AML-193 (cell line): ENCODE measurements around the gene FYB2.
A peak's percentile ranks its signal among the peaks of the same experiment; 100 is the strongest.

Experiments used
- DNase-seq, 2 experiments: peaks; one replicate each; lab custom pipeline; 2025; lab: John Stamatoyannopoulos, UW

The FYB2 gene

DNA sequence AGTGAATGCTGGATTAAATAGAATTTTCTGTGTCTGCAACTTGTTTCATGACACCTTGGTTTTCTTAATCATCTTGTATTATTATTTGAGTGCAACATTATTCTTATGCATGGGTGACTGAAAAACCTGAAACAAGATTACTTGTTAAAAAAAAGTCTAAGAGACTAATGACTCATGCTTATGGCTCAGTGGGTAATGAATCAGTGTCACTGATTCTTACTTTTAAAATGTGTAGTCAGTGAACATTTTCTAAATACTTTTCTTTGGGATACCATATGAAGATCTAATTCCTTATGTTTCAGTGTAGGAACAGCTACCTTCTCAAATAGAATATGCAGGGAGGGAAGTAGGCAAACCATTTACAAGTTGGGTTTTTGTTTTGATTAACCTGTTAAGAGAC is 108.6 kb downstream of the FYB2 start:
- DNase-seq = no peak

DNA sequence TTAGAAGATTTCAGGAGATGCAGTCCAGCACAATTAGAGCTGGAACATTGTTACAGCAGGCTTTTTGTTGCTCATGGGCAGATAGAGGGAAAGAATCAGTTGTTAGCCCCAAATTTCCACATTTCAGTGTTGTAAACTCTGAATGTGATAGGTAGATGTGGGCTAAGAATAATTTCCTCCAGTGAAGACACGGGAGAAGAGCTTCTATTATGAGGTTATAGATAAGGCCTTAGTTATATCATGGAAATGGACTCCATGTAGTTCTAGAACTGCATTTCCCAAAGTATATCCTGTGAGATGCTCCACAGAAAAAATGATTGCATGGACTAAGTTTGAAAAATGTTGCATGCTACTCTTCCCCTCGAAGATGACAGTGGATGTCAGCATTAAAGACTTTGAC is 109.2 kb downstream of the FYB2 start:
- no peak for DNase-seq

DNA sequence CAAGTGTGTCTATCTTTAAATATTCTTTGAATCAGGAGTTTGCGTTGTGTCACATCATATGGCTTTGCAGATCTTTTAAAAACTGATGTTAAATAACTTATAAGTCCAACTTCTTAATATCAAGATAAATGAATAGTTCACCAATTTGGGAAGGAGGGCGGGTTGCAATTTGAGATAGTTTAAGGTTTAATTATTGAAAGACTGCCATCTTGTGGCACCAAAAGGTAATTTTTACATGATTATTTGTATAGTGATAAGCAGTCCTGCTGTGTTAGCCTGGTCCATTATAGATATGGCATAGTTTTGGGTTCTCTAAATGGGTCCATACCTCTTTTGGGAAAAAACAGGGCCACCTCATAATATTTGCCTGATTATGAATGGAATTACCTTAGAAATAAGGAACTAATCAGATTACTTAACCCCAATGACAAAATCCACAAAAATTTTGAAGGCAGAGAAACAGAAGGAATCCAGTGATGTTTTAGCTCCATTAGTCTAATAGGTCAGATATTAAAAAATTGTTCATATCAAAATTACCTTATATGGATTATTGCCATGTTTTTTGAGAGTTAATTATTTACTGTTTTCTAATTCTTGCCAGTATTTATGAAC is 109.8 kb downstream of the FYB2 start:
- DNase-seq = peak; percentile 32 to 44

DNA sequence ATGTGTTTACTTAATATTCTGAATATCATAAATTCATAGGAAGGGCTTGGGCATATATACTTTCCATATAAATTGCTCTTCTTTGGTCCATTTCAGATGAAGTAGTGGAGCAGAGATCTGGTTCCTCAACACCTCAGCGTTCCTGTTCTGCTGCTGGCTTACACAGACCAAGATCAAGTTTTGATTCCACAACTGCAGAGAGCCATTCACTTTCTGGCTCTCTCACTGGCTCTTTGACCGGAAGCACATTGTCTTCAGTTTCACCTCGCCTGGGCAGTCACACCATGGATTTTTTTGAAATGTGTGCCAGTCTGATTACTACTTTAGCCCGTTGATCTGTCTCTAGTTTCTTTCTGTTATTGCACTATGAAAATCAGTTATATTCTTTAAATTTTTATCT is 111.8 kb downstream of the FYB2 start:
- DNase-seq = no peak

DNA sequence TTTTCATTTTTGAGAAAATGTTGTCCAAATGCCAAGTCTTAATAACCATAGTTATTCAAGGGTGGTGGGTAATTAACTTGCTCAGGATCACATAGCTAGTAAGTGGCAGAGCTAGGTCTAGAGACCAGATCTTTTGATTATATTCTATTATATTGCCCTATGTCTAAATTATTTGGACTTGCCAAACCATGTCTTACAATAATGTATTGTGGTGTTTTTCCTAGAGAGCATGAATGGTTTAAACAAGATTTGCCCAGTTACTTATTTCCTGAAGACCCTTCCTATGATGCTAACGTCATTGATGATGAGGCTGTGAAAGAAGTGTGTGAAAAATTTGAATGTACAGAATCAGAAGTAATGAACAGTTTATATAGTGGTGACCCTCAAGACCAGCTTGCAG is 115.5 kb downstream of the FYB2 start:
- DNase-seq = no peak

DNA sequence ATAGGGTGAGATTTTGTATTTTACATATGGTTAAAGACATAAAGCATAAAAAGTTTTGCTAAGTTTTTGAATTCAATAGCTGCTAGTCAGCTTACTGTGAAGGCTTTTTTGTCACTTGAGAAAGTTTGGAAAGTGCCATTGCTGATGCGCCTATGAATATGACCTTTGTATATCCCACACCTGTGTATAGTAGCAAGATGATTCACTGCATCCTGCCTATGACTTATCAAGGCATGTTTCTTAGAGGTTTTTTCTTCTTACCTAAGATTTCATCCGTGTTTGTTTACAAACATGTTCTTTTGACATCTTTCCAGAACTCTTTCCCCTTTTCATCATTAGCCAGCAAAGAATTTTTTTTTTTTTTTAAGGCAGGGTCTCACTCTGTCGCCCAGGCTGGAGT is 122.5 kb downstream of the FYB2 start:
- no peak for DNase-seq

DNA sequence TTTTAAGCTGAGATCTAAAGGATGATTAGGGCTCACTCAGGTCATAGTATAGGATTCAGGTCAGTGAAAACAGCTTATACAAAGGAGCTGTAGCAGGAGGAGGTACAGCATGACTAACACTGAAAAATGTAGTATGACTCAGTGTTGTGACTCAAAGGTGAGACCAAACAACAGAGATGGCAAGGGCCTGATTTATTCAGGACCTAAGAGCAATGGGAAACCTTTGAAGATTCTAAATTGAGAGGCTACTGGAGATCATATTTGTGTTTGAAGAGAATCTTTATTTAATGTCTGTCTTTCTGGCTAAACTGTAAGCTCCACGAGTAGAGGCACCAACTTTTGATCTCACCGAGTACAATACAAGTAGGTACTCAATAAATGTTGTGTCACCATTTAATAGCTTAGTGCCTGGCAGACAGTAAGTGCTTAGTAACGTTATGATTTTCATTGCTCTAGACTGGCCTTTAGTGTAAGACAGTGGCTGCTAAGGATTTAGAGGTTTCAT is 130.6 kb downstream of the FYB2 start:
- no peak for DNase-seq

DNA sequence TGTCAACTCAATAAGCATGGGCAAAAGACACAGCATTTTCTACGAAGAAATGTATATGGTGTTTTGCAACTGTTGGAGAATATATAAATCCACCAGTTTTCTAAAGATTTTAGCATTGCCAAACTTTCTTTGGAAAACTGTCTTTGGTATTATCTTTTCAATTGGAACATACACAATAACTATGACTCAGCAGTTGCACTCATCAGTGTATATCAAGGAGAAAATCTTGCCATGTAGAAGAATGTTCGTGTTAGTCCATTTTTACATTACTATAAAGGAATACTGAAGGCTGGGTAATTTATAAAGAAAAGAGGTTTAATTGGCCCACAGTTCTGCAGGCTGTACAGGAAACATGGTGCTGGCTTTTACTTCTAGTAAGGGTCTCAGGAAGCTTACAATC is 133.0 kb downstream of the FYB2 start:
- DNase-seq = no peak

DNA sequence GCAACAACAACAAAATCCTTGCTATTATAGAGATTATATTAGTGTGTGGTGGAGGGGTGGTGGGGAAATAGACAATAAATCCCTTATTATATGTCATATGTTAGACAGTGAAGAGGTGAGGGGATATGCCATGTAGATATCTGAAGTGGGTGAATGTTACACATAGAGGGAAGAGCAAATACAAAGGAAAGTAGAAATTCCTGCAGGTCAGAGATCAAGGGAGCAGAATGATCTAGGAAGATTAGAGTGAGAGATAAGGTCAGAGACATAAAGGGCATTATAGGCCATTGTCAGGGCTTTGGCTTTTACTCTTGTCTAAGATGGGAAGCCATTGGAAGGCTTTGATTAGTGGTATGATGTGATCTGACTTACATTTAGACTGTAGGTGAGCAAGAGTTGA is 135.6 kb downstream of the FYB2 start:
- no peak for DNase-seq

DNA sequence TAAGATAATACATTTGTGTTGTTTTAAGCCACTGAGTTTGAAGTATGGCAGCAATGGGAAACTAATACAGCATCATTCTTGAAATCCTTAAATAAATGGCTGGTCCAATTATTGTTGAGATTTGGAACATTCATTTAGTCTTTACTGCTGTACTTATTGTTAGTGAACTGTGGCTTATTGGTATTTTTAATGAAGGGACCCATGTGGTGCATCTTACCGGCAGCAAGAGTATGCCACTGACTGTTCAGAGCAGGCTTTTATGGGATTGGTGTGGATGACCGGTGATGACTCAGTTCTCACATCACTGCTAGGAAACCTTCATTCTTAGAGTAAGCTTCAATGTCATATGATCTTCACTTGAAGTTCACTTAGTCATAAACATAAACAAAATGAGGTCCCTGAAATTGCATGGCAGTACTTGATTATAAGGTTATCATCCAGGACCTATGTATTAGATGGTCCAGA is 142.6 kb downstream of the FYB2 start:
- no peak for DNase-seq

DNA sequence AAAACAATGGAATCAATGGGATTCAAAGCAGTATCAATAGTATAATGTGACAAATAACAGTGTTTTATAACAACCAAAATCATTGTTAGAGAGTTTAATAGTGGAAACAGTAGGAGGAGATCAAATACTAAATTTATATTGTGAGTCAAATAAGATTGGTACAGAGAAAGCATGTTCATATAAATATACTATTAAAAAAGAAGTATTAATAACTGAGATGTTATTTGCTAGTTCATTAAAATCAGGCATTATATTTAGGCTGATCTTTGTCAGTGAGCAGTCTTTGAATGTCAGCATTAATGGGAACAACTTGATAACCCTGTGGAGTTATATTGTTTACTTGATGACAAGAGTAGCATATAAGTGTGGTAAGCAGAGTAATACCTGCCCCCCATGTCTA is 143.4 kb downstream of the FYB2 start:
- DNase-seq = no peak

DNA sequence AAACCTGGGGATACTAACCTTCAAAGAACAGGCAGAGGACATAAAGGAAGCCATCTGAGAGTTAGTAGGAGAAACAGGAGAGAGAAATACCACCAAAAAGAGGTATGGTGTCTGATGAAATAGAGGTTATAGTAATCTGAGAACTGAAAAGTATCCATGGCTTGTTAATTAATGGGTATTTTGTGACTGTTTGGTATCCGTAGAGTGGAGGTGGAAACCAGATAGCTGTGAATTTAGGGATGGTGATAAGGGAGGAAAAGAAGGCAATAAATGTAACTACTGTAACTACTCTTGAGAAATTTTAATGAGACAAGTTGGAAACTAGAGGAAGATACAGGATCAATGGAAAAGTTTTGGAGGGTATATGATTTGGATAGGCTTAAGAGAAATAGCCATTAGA is 146.6 kb downstream of the FYB2 start:
- DNase-seq = no peak

DNA sequence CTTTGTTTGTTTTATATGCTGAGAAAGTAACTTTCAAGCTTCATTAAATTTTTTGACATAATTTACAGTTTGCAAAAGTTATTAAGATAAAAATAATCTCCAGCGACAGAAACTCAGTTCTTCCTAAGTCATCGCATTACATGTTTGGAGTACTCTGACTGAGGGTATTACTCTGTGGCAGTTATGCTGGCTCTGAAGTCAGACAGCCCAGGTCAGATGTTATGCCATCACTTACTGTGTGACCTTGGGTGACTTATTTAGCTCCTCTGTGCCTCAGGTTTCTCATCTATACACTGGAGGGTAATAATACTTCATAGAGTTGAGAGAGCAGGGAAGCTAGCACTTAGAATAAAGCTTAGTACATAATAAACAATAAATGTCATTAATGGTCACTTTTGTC is 147.7 kb downstream of the FYB2 start:
- DNase-seq = no peak

DNA sequence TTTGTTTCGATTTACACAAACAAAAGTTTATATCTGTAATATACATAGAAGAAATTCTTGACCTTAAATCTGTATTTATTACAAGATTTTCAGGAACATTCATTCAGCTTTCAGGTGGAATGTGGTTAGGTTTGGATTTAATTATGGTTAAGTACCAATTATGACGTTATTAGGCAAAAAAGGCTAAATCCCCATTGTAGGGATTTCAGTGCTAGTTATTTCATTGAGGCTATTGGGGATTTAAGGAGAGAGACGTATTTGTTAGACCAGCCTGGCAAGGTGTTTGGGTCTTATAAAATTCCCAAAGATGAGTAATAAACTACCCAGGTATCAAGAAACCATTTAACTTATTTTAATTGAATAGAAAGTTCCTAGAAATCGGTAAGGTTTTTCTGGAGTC is 148.1 kb downstream of the FYB2 start:
- no peak for DNase-seq

DNA sequence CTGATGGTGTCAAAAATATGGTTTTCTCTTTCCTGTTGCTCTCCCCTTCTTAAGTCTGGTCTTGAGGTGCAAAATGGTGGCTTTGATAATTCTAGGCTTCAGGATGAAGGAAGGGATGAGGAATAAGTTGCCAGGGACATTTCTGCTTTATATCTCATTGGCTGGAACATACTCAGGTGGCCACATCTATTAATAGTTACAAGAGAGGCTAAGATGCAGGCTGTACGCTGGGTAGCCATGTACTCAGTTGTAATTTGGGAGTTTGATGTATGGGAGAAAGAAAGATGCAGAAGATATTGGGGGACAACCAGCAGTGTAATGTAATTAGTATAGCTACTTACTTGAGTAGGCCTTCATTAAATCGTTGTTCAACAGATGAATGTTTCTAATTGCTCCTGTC is 148.9 kb downstream of the FYB2 start:
- no peak for DNase-seq
